Activated T-cell treated with anti-CD3 and anti-CD28 coated beads, Interleukin-2, amount 50 U/mL, for 1 hour (primary cell): ENCODE data around the gene TSR3.

Source experiments
- DNase-seq: peaks from one replicate; pipeline ENCODE4 v3.0.0-alpha.2; 2020

TSR3 gene

DNA sequence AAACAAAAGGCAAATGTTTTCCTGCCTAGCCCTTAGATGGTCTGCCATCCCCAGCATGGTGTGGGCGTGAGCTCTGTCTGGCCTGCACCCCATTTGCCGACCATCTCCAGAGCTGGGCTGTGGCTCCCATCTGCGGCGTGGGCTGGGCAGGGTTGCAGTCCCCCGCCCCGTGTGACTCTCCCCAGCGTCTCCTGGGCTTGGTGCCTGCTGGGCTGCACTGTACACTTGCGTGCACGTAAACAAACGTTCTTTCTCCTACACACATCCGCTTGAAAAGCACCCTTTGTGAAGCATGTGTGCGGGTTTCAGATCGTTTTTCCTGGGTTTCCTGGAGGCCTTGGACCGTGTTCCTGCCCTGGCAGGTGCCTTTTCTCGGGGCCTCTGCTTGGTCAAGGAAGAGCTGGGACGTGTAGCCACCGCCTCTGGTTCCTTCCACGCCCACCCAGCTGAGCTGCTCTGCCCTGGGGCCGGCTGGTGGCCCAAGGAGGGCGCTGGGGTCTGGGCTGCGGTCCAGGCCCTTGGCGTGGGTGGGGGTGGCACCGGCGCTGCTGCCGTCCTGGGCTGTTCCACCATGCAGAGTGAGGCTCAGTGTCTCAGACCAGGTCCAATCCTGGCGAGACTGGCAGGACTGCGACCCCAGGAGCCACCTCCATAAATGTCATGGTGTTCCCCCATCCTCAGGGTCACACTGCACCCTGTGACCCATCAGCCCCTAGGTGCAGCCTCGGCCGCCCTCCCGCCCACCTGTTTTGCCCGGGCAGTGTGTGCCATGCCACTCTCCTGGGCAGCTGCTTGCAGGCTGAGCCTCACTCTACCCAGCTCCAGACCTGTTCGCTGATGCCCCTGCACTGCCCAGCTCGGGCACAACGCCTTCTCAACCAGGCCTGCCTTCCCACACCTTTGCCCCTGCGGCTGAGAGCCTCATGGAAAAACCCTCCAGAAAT, 28.1 kb downstream of the TSR3 start:
- DNase-seq: no peak

DNA sequence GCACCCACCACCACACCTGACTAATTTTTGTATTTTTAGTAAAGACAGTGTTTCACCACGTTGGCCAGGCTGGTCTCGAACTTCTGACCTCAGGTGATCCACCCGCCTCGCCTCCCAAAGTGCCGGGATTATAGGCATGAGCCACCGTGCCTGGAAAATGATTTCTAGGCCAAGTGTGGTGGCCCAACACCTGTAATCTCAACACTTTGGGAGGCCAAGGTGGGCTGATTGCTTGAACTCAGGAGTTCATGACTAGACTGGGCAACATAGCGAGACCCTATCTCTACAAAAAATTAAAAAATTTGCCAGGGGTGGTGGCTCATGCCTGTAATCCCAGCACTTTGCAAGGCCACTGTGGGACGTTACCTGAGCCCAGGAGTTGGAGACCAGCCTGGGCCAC, 29.3 kb downstream of the TSR3 start:
- DNase-seq: no peak

DNA sequence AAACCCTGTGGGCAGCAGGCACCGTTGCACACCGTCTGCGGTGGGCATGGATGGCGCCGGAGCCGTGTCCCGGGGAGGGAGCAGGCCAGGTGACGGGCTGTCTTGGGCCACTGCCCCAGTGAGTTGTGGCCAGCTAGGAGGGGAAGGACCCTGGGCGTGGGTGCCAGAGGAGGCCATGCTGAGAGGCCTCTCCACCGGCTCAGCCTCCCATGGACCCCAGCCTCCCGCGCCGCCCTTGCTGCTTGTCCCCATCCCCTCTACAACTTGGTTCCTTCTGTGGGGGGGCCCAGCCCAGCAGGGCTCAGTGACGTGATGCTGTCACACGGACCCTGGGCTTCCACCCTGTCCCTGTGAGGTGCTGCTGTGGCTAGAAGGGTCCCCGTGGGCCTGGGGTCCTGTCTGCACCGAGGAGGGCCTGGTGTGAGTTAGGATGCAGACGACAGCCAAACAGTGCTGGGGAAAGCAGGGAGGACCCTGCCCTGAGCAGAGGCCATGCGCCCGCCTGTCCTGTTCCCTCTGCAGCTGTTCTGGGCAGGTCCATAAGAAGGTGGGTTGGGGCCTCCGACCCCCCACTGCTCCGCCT, 30.9 kb downstream of the TSR3 start:
- no peak for DNase-seq

DNA sequence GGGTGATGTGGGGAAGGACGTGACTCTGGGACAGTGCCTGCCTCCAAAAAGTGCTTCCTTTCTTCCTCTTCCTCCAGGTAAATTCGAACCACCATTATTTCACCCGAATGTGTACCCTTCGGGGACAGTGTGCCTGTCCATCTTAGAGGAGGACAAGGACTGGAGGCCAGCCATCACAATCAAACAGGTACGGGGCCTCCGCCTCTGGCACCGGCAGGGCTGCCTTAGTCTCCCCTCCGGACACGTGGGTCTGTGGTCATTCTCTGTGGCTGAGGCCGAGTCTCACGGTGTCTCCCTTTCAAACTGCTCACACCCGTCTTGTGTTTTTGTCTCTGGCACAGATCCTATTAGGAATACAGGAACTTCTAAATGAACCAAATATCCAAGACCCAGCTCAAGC, 31.6 kb downstream of the TSR3 start:
- DNase-seq: no peak

DNA sequence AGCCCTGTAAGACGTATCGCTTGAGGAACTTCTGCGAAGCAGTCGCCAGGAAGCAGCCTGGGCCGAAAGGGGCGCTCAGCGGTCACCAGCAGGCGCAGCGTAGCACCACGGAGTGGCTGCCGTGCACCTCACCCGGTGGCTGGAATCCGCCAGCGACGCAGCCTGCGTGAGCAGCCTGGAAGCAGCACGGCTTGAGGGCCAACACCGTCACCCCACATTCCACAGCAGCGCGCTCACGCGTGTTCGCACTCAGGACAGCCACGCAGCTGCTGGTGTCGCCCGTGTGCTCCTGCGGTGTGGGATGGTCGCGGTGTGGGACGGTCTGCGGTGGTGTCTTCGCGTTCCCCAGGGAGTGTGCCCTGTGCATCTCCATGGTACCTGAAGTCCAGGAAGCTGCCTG, 32.6 kb downstream of the TSR3 start:
- DNase-seq: no peak

- no peak for DNase-seq
Observed at GRCh38 chr16:1318268-1318545, 33.5 kb downstream of the TSR3 start.

DNA sequence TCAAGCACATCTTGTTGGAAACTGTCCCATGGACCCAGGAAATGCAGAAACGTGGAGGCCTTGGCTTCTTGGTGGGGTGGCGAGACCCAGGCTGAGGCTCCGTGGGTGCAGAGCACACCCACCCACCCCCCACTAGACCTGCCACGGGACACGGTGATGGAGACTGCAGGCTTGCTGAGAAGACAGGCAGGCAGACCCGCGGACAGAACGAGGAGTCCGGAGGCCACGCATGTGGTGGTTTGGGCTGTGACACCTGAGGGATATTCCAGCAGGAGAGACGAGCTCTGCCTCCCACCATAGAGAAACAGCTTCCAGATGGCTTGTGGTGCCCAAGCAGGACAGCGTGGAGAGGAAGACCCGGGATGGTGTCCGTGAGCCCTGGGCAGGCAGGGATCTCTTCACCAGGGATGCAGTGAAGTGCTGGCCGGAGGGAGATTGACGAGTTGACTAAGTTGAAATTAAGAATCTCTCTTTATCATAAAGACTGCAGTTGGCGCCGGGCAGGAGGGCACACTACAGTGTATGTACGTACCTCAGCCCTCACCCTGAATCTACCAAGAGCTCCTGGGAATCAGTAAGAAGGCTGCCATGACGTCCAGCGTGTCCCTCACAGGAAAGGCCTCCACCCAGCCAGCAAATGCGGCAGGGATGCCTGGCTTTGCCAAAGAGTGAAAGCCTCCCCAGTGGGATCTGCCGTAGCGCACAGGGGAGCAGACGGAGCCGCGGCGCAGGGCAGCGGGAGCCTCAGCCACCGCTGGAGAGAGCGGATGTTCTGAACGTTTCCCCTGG, 34.0 kb downstream of the TSR3 start:
- peak; percentile 17 for DNase-seq

- DNase-seq: no peak
Observed at GRCh38 chr16:1316033-1316405, 35.7 kb downstream of the TSR3 start.

GRCh38 chr16:1315081-1316032, 36.3 kb downstream of the TSR3 start:
- DNase-seq: no peak

DNA sequence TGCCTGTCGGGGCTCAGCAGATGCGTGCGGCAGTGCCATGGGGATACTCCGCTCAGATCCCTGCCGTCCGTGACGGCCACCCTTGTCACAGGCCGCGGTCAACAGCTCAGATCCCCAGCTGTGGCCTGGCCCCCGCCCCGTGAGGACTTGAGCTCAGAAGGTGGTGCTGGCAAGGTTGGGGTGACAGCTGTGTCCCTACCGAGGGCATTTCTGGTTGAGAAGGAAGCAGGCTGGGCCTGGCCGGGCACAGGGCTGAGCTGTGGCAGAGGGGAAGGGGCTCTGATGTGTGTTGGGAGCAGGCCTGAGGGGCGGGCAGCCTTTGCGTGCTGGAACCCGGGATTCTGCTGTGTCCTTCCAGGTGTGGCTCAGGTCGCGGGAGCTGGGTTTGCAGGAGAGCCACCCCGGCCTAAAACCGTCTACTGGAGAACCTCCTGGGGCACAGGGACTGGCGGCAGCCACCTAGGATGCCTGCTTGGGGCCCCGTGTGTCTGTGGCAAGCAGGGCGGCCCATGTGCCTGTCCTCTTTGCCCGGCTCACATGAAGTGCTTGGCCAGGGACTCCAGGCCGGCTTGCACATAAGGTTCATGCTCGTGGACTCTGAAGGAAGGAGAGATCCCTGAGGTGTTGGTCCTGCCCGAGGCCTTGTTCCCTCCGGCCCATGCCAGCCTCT, 37.1 kb downstream of the TSR3 start:
- no peak for DNase-seq

GRCh38 chr16:1313721-1314369, 37.8 kb downstream of the TSR3 start:
- no peak for DNase-seq

DNA sequence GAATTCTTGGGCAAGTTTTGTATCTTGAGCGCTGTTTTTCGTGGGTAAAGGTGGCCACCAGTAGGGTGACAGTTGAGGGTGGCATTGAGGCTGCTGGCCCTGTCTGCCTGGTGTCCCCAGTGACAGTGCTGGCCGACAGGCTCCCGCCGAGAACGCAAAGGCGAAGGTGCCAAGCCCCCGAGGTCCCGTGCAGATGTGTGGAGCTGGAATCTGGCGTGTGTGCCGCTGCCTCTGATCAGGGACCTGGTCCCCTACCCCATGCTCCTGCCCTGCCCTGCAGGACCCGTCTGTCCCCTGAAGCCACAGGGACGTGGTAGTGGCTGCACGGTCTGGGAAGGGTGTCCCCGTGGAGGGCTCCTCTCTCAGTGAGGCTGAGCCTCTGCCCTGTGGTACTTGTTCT, 38.8 kb downstream of the TSR3 start:
- DNase-seq: no peak

DNA sequence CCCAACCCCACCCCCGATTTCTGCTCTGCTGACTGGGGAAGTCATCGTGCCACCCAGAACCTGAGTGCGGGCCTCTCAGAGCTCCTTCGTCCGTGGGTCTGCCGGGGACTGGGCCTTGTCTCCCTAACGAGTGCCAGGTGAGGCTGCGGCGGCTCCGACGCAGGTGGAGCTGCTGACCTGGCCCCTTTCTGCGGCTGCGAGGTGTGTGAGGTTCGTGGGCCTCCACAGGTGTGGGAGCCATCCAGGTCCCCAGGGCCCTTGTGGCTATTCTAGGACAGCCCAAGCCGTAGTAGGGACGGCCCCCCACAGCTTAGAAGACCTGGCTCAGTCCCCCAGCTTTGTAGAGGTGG, 39.2 kb downstream of the TSR3 start:
- no peak for DNase-seq

DNA sequence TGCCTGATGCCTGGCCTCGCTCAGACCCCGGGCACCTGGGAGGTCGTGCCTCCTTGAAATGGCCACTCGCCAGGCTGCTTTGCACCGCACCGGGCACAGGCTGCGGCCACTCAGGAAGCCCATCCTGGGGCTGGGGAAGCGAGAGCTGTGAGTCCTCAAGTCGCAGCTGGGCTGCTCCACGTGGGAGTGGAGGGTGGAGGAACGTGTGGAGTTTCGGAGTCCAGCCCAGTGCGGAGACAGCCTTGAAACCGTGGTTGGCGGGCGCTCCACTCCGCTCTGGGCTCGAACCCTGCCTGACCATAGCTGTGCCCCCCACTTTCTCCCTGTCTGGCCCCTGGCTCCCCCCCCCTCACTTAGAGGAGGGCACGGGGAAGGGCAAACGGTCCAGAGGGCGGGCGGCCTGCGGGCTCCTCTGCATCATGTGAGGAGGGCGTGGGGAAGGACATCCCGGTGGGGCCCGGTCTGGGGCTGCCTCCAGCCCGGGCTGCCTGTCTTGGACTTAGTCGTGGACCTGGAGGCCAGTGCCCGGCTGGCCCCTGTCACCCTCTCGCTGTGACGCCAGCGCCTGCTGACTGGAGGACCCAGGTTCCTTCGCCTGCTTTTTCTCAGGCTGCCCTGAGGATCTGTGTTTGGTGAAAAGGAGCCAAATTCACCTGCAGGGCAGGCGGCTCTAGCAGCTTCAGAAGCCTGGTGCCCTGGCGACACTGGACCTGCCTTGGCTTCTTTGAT, 39.8 kb downstream of the TSR3 start:
- DNase-seq: no peak

GRCh38 chr16:1311212-1311737, 40.4 kb downstream of the TSR3 start:
- DNase-seq: no peak

- peak; percentile 35 for DNase-seq
Observed at GRCh38 chr16:1310832-1311200, 40.9 kb downstream of the TSR3 start.

DNA sequence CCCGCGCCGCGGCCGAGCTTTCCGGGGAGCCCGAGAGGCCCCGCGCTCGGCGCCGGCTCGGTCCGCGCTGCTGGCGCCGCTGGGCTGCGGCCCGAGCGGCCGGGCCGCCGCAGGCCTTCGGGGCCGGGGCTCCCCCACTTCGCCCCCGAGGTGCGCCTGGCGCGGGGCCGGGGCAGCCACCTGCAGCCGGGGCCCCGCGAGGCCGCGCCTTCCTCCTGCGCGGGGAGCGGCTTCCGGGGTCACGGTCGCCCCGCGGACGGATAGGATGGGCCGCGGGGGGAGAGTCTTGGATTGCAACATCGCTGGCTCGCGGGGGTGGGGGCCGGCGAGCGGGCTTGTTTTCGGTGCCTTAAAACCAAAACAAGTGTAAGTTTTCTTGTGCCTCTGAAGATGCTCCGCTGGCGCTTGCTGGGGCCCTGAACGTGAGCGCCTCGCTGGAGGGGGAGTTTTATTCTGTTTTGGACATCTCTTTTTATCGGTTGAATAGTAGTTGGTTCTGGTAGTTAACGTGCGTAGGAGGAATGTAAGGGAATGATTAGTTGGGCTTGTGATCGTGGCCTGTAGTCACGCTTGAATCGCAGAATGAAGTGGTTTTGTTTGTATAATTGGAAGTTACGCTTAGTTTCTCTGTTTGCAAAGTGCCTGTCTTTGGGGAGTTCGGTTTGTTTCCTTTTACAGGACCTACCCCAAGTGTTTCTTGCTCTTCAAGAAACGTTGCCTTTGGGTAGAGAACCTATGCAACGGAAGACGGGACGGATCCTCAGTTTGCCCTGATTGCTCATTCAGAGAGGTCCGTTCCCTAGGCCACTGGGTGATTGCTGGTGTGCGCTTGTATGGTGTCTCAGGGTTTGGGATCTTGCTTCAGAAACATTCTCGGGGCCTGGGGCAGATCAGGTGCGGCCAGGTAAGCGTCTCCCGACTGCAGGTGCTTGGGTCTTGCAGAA, 41.5 kb downstream of the TSR3 start:
- DNase-seq: peak; percentile 61

GRCh38 chr16:1308977-1309885, 42.4 kb downstream of the TSR3 start, which contains the start of gene UBE2I:
UBE2I (plus strand) TSS chr16:1309636; CDS start chr16:1314031, 4,395 bp downstream.
- DNase-seq: peak; percentile 100
